ENCODE measurements around the gene LRMDA.

DNA sequence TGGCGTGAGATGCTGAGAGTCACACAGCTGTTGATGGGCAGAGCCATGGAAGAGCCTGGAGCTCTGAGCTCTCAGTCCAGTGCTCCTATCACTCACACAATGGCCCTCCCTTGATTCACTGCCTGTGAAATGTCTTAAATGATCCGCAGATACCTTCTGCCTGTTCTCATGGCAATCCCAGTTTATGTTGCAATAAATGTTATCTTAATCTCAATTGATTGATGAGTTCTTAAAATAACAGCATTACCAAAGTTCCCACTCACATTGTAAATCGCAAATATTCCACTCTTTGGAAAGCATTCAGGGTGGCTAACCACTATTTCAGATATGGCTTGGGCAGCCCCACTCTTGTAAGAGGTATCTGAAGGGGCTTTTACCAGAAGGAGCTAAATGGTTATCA is 865.5 kb downstream of the LRMDA start:
- TF ChIP-seq, protein P1, sequence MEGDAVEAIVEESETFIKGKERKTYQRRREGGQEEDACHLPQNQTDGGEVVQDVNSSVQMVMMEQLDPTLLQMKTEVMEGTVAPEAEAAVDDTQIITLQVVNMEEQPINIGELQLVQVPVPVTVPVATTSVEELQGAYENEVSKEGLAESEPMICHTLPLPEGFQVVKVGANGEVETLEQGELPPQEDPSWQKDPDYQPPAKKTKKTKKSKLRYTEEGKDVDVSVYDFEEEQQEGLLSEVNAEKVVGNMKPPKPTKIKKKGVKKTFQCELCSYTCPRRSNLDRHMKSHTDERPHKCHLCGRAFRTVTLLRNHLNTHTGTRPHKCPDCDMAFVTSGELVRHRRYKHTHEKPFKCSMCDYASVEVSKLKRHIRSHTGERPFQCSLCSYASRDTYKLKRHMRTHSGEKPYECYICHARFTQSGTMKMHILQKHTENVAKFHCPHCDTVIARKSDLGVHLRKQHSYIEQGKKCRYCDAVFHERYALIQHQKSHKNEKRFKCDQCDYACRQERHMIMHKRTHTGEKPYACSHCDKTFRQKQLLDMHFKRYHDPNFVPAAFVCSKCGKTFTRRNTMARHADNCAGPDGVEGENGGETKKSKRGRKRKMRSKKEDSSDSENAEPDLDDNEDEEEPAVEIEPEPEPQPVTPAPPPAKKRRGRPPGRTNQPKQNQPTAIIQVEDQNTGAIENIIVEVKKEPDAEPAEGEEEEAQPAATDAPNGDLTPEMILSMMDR (IDR thresholded peaks at IDR 0.05; ENCODE audit: insufficient read depth, low read length, poor library complexity, severe bottlenecking), result no peak
- TF ChIP-seq EZH2phosphoT487 (conservative IDR thresholded peaks at IDR 0.05; ENCODE audit: low read length), result no peak

All from SU-DHL-6 (cell line).